ENCODE measurements around the gene MMP25. TPM values are rescaled to one million over a fixed set of nuclear protein-coding genes. Genes with fewer than 3 reads are reported as not detected.
A peak's percentile ranks its signal among the peaks of the same experiment; 100 is the strongest.

The MMP25 gene
- total and polyA plus RNA-seq, 9 of the 15 experiments (the other 6 are each of a cell fraction or from before 2014, with no cell fraction given), result 0.03 to 0.04 TPM; not detected in 7

- TF ChIP-seq XRCC4 (IDR thresholded peaks at IDR 0.05; ENCODE audit: extremely low read depth, insufficient read depth, insufficient read length) (no peak), ZNF282 (CRISPR knock-in tag; IDR thresholded peaks at IDR 0.05) (0 out of 2 replicates have a peak, but pooled peaks have one; percentile 6), ZSCAN29 (IDR thresholded peaks at IDR 0.05) (no peak), TEAD1 (CRISPR knock-in tag; IDR thresholded peaks at IDR 0.05) (peak; percentile 48 to 96; a peak in 3 of 4 replicates), KHSRP (IDR thresholded peaks at IDR 0.05) (no peak), CHD1 (IDR thresholded peaks at IDR 0.05; ENCODE audit: low read length) (peak; percentile 83), MTF1 (CRISPR knock-in tag; IDR thresholded peaks at IDR 0.05; ENCODE audit: borderline replicate concordance) (no peak), ETV5 (CRISPR knock-in tag; IDR thresholded peaks at IDR 0.05; ENCODE audit: low read depth) (peak; percentile 74; the same call in 1 of the 2 replicates), PML (IDR thresholded peaks at IDR 0.05; ENCODE audit: low read length) (0 out of 2 replicates have a peak, but pooled peaks have one; percentile 9), POLR2AphosphoS5 (IDR thresholded peaks at IDR 0.05; ENCODE audit: control insufficient read depth, insufficient read depth, low read depth, low read length) (peak; percentile 28; the same call in 1 of the 2 replicates), HCFC1 (IDR thresholded peaks at IDR 0.05; ENCODE audit: low read depth, low read length) (no peak), NFIC (IDR thresholded peaks at IDR 0.05) (peak; percentile 89), CC2D1A (IDR thresholded peaks at IDR 0.05) (no peak), FOXA3 (CRISPR knock-in tag; conservative IDR thresholded peaks at IDR 0.05 in 1 of 2, IDR thresholded peaks at IDR 0.05 in 1 of 2) (no peak), ZNF512 (tag; IDR thresholded peaks at IDR 0.05) (no peak), SMAD4 (CRISPR knock-in tag; conservative IDR thresholded peaks at IDR 0.05) (peak; percentile 90), FOXK1 (CRISPR knock-in tag; IDR thresholded peaks at IDR 0.05; ENCODE audit: borderline replicate concordance) (peak; percentile 81; the same call in 1 of the 2 replicates), RBM25 (IDR thresholded peaks at IDR 0.05; ENCODE audit: low read depth, low read length, severe bottlenecking) (no peak), PHF20 (IDR thresholded peaks at IDR 0.05; ENCODE audit: partially characterized antibody) (no peak), E2F6 (IDR thresholded peaks at IDR 0.05; ENCODE audit: borderline replicate concordance in 1 of 2, extremely low read depth in 1 of 2, insufficient read depth in 1 of 2, insufficient read length in 1 of 2, low read depth in 1 of 2, low read length in 1 of 2, poor library complexity in 1 of 2, severe bottlenecking in 1 of 2) (no peak), YY1 (IDR thresholded peaks at IDR 0.05; ENCODE audit: borderline replicate concordance in 1 of 3, control insufficient read depth in 1 of 3, extremely low read depth in 1 of 3, insufficient read depth in 3 of 3, insufficient read length in 1 of 3, insufficient replicate concordance in 2 of 3, low read depth in 1 of 3, low read length in 2 of 3) (peak in 1 of 3 experiments; percentile 5), TRIM28 (IDR thresholded peaks at IDR 0.05) (no peak), TCF7 (IDR thresholded peaks at IDR 0.05; ENCODE audit: borderline replicate concordance) (no peak), GTF2E2 (tag; IDR thresholded peaks at IDR 0.05) (0 out of 2 replicates have a peak, but pooled peaks have one; percentile 9)
These were observed 25.5 kb upstream of the MMP25 start (continued) for GRCh38 chr16:3020604-3021448.

Data from K562 (cell line).